Measurements from ENCODE around the gene TMEM183A. TPM values are rescaled to one million over a fixed set of nuclear protein-coding genes. Genes with fewer than 3 reads are reported as not detected.
"Not testable (repeated sequence)": the region's sequence is repeated elsewhere in the genome, so short reads cannot be mapped to it uniquely, and the experiment has no call there.

Gene TMEM183A
- total RNA-seq, 1 donor from 2014 or later = 74.3 TPM

- Mint-ChIP-seq H3K27me3 (peaks cover 37% of the 10 kb centered on the region), H3K4me1 (ENCODE audit: low read depth) (no peaks in the 10 kb centered on the region), H3K4me3 (ENCODE audit: low read depth) (no peak overlapping the region), H3K36me3 (ENCODE audit: insufficient read depth) (no peaks in the 10 kb centered on the region), H3K27ac (no peak overlapping the region), H3K9me3 (ENCODE audit: low read depth) (no peaks in the 10 kb centered on the region)
- no peak for TF ChIP-seq CTCF (IDR thresholded peaks at IDR 0.05; ENCODE audit: unreplicated experiment)
- no peak for DNase-seq (ENCODE audit: low spot score, unreplicated experiment)
Observed at GRCh38 chr1:202979459-202979858, 27.7 kb upstream of the TMEM183A start.

- H3K36me3 Mint-ChIP-seq (ENCODE audit: insufficient read depth) = no peaks in the 10 kb centered on the region
- no peak overlapping the region for H3K27ac Mint-ChIP-seq
- no peaks in the 10 kb centered on the region for H3K4me1 Mint-ChIP-seq (ENCODE audit: low read depth)
- no peak overlapping the region for H3K4me3 Mint-ChIP-seq (ENCODE audit: low read depth)
- no peak for DNase-seq (ENCODE audit: low spot score, unreplicated experiment)
- no peaks in the 10 kb centered on the region for H3K9me3 Mint-ChIP-seq (ENCODE audit: low read depth)
- no peak for TF ChIP-seq CTCF (IDR thresholded peaks at IDR 0.05; ENCODE audit: unreplicated experiment)
- peaks cover 27% of the 10 kb centered on the region for H3K27me3 Mint-ChIP-seq
Observed at GRCh38 chr1:202981939-202982338, 25.2 kb upstream of the TMEM183A start.

- no peak for TF ChIP-seq CTCF (IDR thresholded peaks at IDR 0.05; ENCODE audit: unreplicated experiment)
- DNase-seq (ENCODE audit: low spot score, unreplicated experiment) = no peak
- Mint-ChIP-seq H3K27me3 (peaks cover 19% of the 10 kb centered on the region), H3K27ac (no peak overlapping the region), H3K9me3 (ENCODE audit: low read depth) (no peaks in the 10 kb centered on the region), H3K4me3 (ENCODE audit: low read depth) (no peak overlapping the region), H3K4me1 (ENCODE audit: low read depth) (peaks cover 2% of the 10 kb centered on the region), H3K36me3 (ENCODE audit: insufficient read depth) (no peaks in the 10 kb centered on the region)
Observed at GRCh38 chr1:202982715-202983430, 24.3 kb upstream of the TMEM183A start.

GRCh38 chr1:202986120-202986519 is 21.1 kb upstream of the TMEM183A start:
- not testable (repeated sequence) for H3K4me3 Mint-ChIP-seq (ENCODE audit: low read depth); H3K27me3 Mint-ChIP-seq; H3K9me3 Mint-ChIP-seq (ENCODE audit: low read depth); H3K4me1 Mint-ChIP-seq (ENCODE audit: low read depth); DNase-seq (ENCODE audit: low spot score, unreplicated experiment); H3K27ac Mint-ChIP-seq; H3K36me3 Mint-ChIP-seq (ENCODE audit: insufficient read depth)

GRCh38 chr1:202987255-202987654 is 19.9 kb upstream of the TMEM183A start:
- Mint-ChIP-seq H3K4me3 (ENCODE audit: low read depth) (no peak overlapping the region), H3K36me3 (ENCODE audit: insufficient read depth) (no peaks in the 10 kb centered on the region), H3K9me3 (ENCODE audit: low read depth) (no peaks in the 10 kb centered on the region), H3K27ac (no peak overlapping the region), H3K27me3 (peaks cover 11% of the 10 kb centered on the region), H3K4me1 (ENCODE audit: low read depth) (peaks cover 2% of the 10 kb centered on the region)
- TF ChIP-seq CTCF (IDR thresholded peaks at IDR 0.05; ENCODE audit: unreplicated experiment) = no peak
- no peak for DNase-seq (ENCODE audit: low spot score, unreplicated experiment)

- Mint-ChIP-seq H3K4me1 (ENCODE audit: low read depth) (peaks cover 2% of the 10 kb centered on the region), H3K9me3 (ENCODE audit: low read depth) (no peaks in the 10 kb centered on the region), H3K27ac (no peak overlapping the region), H3K36me3 (ENCODE audit: insufficient read depth) (no peaks in the 10 kb centered on the region), H3K27me3 (peaks cover 11% of the 10 kb centered on the region), H3K4me3 (ENCODE audit: low read depth) (no peak overlapping the region)
- TF ChIP-seq CTCF (IDR thresholded peaks at IDR 0.05; ENCODE audit: unreplicated experiment) = no peak
- DNase-seq (ENCODE audit: low spot score, unreplicated experiment) = no peak
Observed at GRCh38 chr1:202987922-202988583, 19.1 kb upstream of the TMEM183A start.
